DND-41 (cell line): ENCODE results near the gene FOXD4L4.
"Not testable (repeated sequence)": the region's sequence is repeated elsewhere in the genome, so short reads cannot be mapped to it uniquely, and the experiment has no call there.

Experiments
- ATAC-seq: fragments of 200-7000 bp; cut with Tn5 transposase; 3 replicates; pipeline ENCODE4 v1.9.1; 2021; ENCODE audit warnings: low read depth; ENCODE audit not compliant: insufficient read depth
- DNase-seq: peaks from one replicate; pipeline ENCODE4 v3.0.0-alpha.2; 2020
- H2AFZ ChIP-seq: 2 replicates; pipeline ENCODE4 v1.6.0; 2012; ENCODE audit warnings: low read depth, low read length
- H3K27ac ChIP-seq: 2 replicates; pipeline ENCODE4 v1.5.1; 2012; ENCODE audit warnings: low read length, inconsistent platforms
- H3K27me3 ChIP-seq: fragments of 200-600 bp; sonication (generic); 2 replicates; pipeline ENCODE4 v1.6.0; 2012; ENCODE audit warnings: low read length, mild to moderate bottlenecking, inconsistent platforms; ENCODE audit not compliant: insufficient read depth, poor library complexity
- H3K36me3 ChIP-seq: 2 replicates; pipeline ENCODE4 v1.5.1; 2012; ENCODE audit warnings: low read length, inconsistent platforms; ENCODE audit not compliant: insufficient read depth
- H3K4me1 ChIP-seq: 2 replicates; pipeline ENCODE4 v1.5.1; 2012; ENCODE audit warnings: mild to moderate bottlenecking, low read length; ENCODE audit not compliant: insufficient read depth
- H3K4me2 ChIP-seq: 2 replicates; pipeline ENCODE4 v1.6.0; 2012; ENCODE audit warnings: mild to moderate bottlenecking, moderate library complexity, low read length, inconsistent platforms; ENCODE audit not compliant: insufficient read depth
- H3K4me3 ChIP-seq, 2 experiments: fragments of 200-600 bp in 1 of 2; shearing (Covaris generic) in 1 of 2; 2 replicates each; pipeline ENCODE4 v1.5.1; 2012 to 2016; ENCODE audit warnings: inconsistent platforms in 2 of 2, low read length in 2 of 2, mild to moderate bottlenecking in 2 of 2, low read depth in 1 of 2, moderate library complexity in 1 of 2
- H3K79me2 ChIP-seq: 2 replicates; pipeline ENCODE4 v1.6.0; 2012; ENCODE audit warnings: low read length, inconsistent platforms; ENCODE audit not compliant: insufficient read depth
- H3K9ac ChIP-seq: 2 replicates; pipeline ENCODE4 v1.6.0; 2012; ENCODE audit warnings: low read depth, mild to moderate bottlenecking, inconsistent platforms, low read length, moderate library complexity
- H3K9me3 ChIP-seq: 2 replicates; pipeline ENCODE4 v1.5.1; 2012; ENCODE audit warnings: low read length, moderate library complexity, mild to moderate bottlenecking, inconsistent platforms; ENCODE audit not compliant: insufficient read depth, severe bottlenecking
- H4K20me1 ChIP-seq: 2 replicates; pipeline ENCODE4 v1.6.0; 2012; ENCODE audit warnings: low read length; ENCODE audit not compliant: insufficient read depth

The FOXD4L4 gene

DNA sequence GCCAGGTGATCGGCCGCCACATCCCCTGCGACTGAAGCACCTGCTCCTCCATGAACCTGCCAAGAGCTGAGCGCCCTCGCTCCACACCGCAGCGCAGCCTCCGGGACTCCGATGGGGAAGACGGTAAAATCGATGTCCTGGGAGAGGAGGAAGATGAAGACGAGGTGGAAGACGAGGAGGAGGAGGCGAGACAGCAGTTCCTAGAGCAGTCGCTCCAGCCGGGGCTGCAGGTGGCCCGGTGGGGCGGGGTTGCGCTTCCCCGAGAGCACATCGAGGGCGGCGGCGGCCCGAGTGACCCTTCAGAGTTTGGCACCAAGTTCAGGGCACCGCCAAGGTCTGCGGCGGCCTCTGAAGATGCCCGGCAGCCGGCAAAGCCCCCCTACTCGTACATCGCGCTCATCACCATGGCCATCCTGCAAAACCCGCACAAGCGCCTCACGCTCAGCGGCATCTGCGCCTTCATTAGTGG lies at the start of gene FOXD4L4:
Gene FOXD4L4, plus strand, starts transcription at position 51 of the 469 bp plus-strand sequence. Its CDS starts 0 bp downstream, at position 51.
- H3K9me3 ChIP-seq, ATAC-seq, H3K79me2 ChIP-seq, H3K9ac ChIP-seq, H3K4me1 ChIP-seq, H3K4me2 ChIP-seq, H3K4me3 ChIP-seq, H3K27me3 ChIP-seq, H2AFZ ChIP-seq, DNase-seq, H3K27ac ChIP-seq, H4K20me1 ChIP-seq, H3K36me3 ChIP-seq: not testable (repeated sequence)

DNA sequence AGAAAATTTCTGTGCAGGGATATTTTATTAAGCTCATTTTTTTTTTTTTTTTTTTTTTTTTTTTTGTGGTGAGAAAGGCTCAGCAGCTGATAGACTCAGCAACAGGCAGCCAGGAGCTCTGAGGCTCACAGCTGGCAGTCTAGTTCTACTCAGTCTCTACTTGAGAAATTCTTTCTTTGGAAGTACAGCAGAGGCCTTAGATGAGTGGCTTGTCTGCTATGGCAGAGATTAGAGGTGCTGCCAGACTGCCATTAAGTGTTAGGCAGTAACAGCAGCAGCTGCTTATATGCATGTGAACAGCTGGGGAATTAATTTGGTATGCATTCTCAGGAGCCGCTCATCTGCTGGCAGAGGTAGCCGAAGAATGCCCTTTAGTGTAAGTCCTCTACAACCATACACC lies 33.4 kb upstream of the FOXD4L4 start:
- H3K79me2 ChIP-seq, DNase-seq, H3K9me3 ChIP-seq, H3K4me1 ChIP-seq, H4K20me1 ChIP-seq, H3K4me2 ChIP-seq, H3K27me3 ChIP-seq, H3K27ac ChIP-seq, H3K4me3 ChIP-seq, ATAC-seq, H3K9ac ChIP-seq, H2AFZ ChIP-seq, H3K36me3 ChIP-seq: not testable (repeated sequence)

- ATAC-seq, H4K20me1 ChIP-seq, H3K27me3 ChIP-seq, H3K4me2 ChIP-seq, H3K9me3 ChIP-seq, H3K4me3 ChIP-seq, H3K4me1 ChIP-seq, H3K79me2 ChIP-seq, H3K27ac ChIP-seq, H3K36me3 ChIP-seq, H2AFZ ChIP-seq, H3K9ac ChIP-seq, DNase-seq: not testable (repeated sequence)
These were observed 22.5 kb upstream of the FOXD4L4 start for GRCh38 chr9:65714445-65714844.

DNA sequence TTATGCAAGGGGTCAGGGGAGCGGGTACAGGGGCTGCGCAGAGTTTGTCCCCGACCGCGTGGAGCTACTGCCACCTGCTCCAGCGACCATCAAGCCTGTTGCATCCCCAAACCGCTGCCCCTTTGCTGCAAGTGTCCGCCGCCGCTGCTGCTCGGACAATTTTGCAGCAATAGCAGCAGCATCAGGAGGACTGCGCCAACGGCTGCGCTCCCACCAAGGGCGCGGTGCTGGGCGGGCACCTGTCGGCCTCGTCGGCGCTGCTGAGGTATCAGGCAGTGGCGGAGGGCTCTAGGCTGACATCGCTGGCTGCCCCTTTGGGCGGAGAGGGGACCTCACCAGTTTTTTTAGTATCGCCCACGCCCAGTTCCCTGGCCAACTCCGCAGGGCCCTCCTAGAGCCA lies 1.2 kb downstream of the FOXD4L4 start:
- not testable (repeated sequence) for DNase-seq

More for the DNA sequence above, 1.2 kb downstream of the FOXD4L4 start:
- H3K27ac ChIP-seq, H2AFZ ChIP-seq, H3K79me2 ChIP-seq, H3K4me2 ChIP-seq, H3K9ac ChIP-seq, H3K4me3 ChIP-seq, H3K27me3 ChIP-seq, H4K20me1 ChIP-seq, H3K36me3 ChIP-seq, H3K4me1 ChIP-seq, ATAC-seq, H3K9me3 ChIP-seq: not testable (repeated sequence)
